K562 (cell line): ENCODE measurements around the gene RWDD3. TPM values are rescaled to one million over a fixed set of nuclear protein-coding genes. Genes with fewer than 3 reads are reported as not detected.

Experiments used
- ATAC-seq: fragments of 200-7000 bp; cut with Tn5 transposase; 3 replicates; pipeline ENCODE4 v1.9.1; 2020; ENCODE audit warnings: moderate library complexity
- BruUV-seq: library from RNA; stranded (reverse); fragments of 400-500 nt; replicated peaks from 2 replicates; lab custom pipeline; 2021; lab: Mats Ljungman, UMichigan
- CTCF ChIA-PET: fragments of 300-600 bp; formaldehyde crosslinking; extraction: SDS; loops from one replicate; lab custom pipeline; 2021; ENCODE audit warnings: low intra/inter-chr PET ratio; lab: Yijun Ruan, JAX
- POLR2A ChIA-PET: fragments of 300-600, 350-650 bp; sonication (Branson Sonifier 250); formaldehyde crosslinking; extraction: SDS; loops from one replicate; lab custom pipeline; 2021; ENCODE audit warnings: antibody characterized with exemption, inconsistent platforms; lab: Yijun Ruan, JAX
- DNase-seq, 4 experiments: peaks; one replicate each; pipeline versions ENCODE4 v3.0.0 to v3.0.0-alpha.2; 2011 to 2018; ENCODE audit warnings: low spot score in 3 of 4, mixed read lengths in 3 of 4; ENCODE audit errors: extremely low read depth in 1 of 4
- FAIRE-seq: peaks from 2 replicates; lab custom pipeline; 2011; peaks lifted over from hg19 to GRCh38; lab: Jason Lieb, UNC
- H2AFZ ChIP-seq: 2 replicates; pipeline ENCODE4 v1.6.0; 2011; ENCODE audit warnings: low read depth, low read length, control low read depth, inconsistent platforms
- H3K27ac ChIP-seq: fragments of 200-600 bp; 3 replicates; pipeline ENCODE4 v1.8.0; 2011; ENCODE audit warnings: low read depth, mild to moderate bottlenecking, control low read depth, inconsistent platforms, low read length, moderate library complexity, mixed read lengths; ENCODE audit errors: extremely low read depth
- H3K27me3 ChIP-seq, 2 experiments: fragments of 300-600 bp in 1 of 2; 2 replicates in 1 of 2; 3 replicates in 1 of 2; pipeline versions ENCODE4 v1.6.0 to v1.8.0; 2011; ENCODE audit warnings: inconsistent platforms in 2 of 2, low read length in 2 of 2, mild to moderate bottlenecking in 1 of 2, mixed read lengths in 1 of 2, moderate library complexity in 1 of 2; ENCODE audit not compliant: control insufficient read depth in 2 of 2, insufficient read depth in 2 of 2
- H3K36me3 ChIP-seq: fragments of 300-600 bp; 3 replicates; pipeline ENCODE4 v1.8.0; 2011; ENCODE audit warnings: mild to moderate bottlenecking, low read length, inconsistent platforms; ENCODE audit not compliant: control insufficient read depth, insufficient read depth
- H3K4me1 ChIP-seq, 2 experiments: fragments of 200-600 bp in 1 of 2; replicated peaks in 1 of 2; 2 replicates in 1 of 2; 3 replicates in 1 of 2; pipeline versions ENCODE4 v1.5.1 to v1.8.0; 2011; ENCODE audit warnings: inconsistent platforms in 2 of 2, low read length in 2 of 2, mild to moderate bottlenecking in 1 of 2, mixed read lengths in 1 of 2, moderate library complexity in 1 of 2; ENCODE audit not compliant: control insufficient read depth in 2 of 2, insufficient read depth in 2 of 2
- H3K4me2 ChIP-seq: 2 replicates; pipeline ENCODE4 v1.6.1; 2011; ENCODE audit warnings: low read length, control low read depth, inconsistent platforms, mixed read lengths; ENCODE audit not compliant: insufficient read depth
- H3K4me3 ChIP-seq: fragments of 200-600 bp; sonication (generic), shearing (Covaris generic); 2 replicates; pipeline ENCODE4 v1.5.1; 2016; ENCODE audit warnings: control low read depth, inconsistent platforms
- H3K79me2 ChIP-seq: fragments of 200-600 bp; 3 replicates; pipeline ENCODE4 v1.8.0; 2011; ENCODE audit warnings: low read length, inconsistent platforms; ENCODE audit not compliant: control insufficient read depth, insufficient read depth
- H3K9ac ChIP-seq, 2 experiments: 2 replicates each; pipeline versions ENCODE4 v1.6.0 to v1.6.1; 2011; ENCODE audit warnings: low read depth in 2 of 2, low read length in 2 of 2, control low read depth in 1 of 2, inconsistent platforms in 1 of 2, mild to moderate bottlenecking in 1 of 2, mixed read lengths in 1 of 2; ENCODE audit not compliant: insufficient read depth in 1 of 2
- H3K9me1 ChIP-seq: one replicate; pipeline ENCODE4 v1.6.0; 2011; ENCODE audit warnings: inconsistent platforms, mild to moderate bottlenecking, low read length, moderate library complexity; ENCODE audit not compliant: control insufficient read depth, insufficient read depth
- H3K9me3 ChIP-seq: replicated peaks from 2 replicates; pipeline ENCODE4 v1.5.1; 2011; ENCODE audit warnings: low read depth, low read length, inconsistent platforms; ENCODE audit not compliant: control insufficient read depth, insufficient read depth
- H4K20me1 ChIP-seq: replicated peaks from 2 replicates; pipeline ENCODE4 v1.6.1; 2011; ENCODE audit warnings: low read length, inconsistent platforms, mixed read lengths; ENCODE audit not compliant: control insufficient read depth, insufficient read depth
- FOXJ2 ChIP-seq: fragments of 200-800 bp; sonication (Bioruptor generic); IDR thresholded peaks from 2 replicates; pipeline ENCODE4 v1.6.1; 2016; ENCODE audit warnings: missing genetic modification characterization, missing compliant biosample characterization
- STAT5B ChIP-seq: fragments of 250-450 bp; sonication (Bioruptor Pico); IDR thresholded peaks from 2 replicates; pipeline ENCODE4 v1.8.0; 2021; ENCODE audit warnings: mild to moderate bottlenecking, inconsistent platforms
- WGBS: fragments of 100-300 bp; shearing (Covaris generic); methylation state at CpG from one replicate; pipeline ENCODE4 v1.1.6; 2016; ENCODE audit warnings: low coverage, mixed read lengths; ENCODE audit not compliant: insufficient coverage; ENCODE audit errors: missing lambda C conversion rate; 5-methylcytosine and 5-hydroxymethylcytosine counted together
- in situ Hi-C: fragments of 300-500 bp; cut with MboI; formaldehyde crosslinking; loops from 4 replicates; pipeline ENCODE4 v1.15.0; 2018; ENCODE audit warnings: inconsistent platforms, mixed read lengths
- intact Hi-C: fragments of 100-400 bp; cut with micrococcal nuclease; formaldehyde crosslinking; loops from 2 replicates; pipeline ENCODE4 v1.14.2; 2022
- polyA plus RNA-seq, 8 experiments: library from polyadenylated mRNA; depleted of rRNA in 4 of 8; stranded (reverse) in 5 of 8; unstranded in 3 of 8; fragments of >200 nt; fragmentation: Nextera tagmentation in 2 of 8; fragmentation: Illumina TruSeq in 1 of 8; extraction: Ambion mirVana in 2 of 8; extraction: Trizol in 1 of 8; gene quantifications; 2 replicates each; pipeline versions ENCODE4 v1.2.1 to v1.2.3, GENCODE V29; 2011 to 2014; ENCODE audit warnings: inconsistent platforms in 1 of 8, missing spikeins in 1 of 8
- total RNA-seq, 7 experiments: library from RNA; depleted of rRNA in 6 of 7; stranded (reverse); fragments of >200 nt in 6 of 7; fragmentation: Illumina TruSeq in 2 of 7; extraction: Trizol in 2 of 7; gene quantifications; 2 replicates each; pipeline versions ENCODE4 v1.2.1 to v1.2.3, GENCODE V29; 2011 to 2021; ENCODE audit warnings: low replicate concordance in 1 of 7
- TF ChIP-seq, protein P1 (sequence below): fragments of 450-650 bp; formaldehyde crosslinking; IDR thresholded peaks from 2 replicates; pipeline ENCODE4 v1.4.0; 2022; ENCODE audit warnings: missing genetic modification characterization

The RWDD3 gene
- total and polyA plus RNA-seq, 9 of the 15 experiments (the other 6 are each of a cell fraction or from before 2014, with no cell fraction given) = 21.6 to 65.0 (median 34.9) TPM

DNA sequence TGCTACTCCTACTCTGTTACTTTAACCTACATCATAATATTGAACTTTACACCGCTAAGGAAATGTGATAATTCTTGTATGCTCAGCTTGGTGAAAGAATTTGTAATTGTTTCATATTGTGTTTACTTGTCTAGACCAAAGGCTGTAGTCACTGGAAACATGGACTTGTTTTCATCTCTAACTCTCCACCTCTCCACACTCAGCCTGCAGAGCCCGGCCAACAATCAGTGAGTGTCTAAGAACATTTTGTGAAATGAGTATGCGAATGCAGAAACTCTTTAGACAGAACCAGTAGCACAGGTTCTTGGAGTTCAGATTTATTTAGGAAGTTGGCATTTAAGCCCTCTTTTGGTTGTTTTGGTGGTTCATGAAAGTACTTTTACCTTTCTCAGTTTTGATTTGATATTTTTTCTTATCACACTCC, 3.2 kb upstream of the RWDD3 start:
- Histone ChIP-seq H3K27me3 (no peaks in the 10 kb centered on the region), H3K9ac (no peak overlapping the region), H4K20me1 (no peaks in the 10 kb centered on the region), H3K79me2 (peaks cover 13% of the 10 kb centered on the region), H3K27ac (no peak overlapping the region)
- no peak for ATAC-seq
- no TSS peak for BruUV-seq
- TF ChIP-seq, protein P1, sequence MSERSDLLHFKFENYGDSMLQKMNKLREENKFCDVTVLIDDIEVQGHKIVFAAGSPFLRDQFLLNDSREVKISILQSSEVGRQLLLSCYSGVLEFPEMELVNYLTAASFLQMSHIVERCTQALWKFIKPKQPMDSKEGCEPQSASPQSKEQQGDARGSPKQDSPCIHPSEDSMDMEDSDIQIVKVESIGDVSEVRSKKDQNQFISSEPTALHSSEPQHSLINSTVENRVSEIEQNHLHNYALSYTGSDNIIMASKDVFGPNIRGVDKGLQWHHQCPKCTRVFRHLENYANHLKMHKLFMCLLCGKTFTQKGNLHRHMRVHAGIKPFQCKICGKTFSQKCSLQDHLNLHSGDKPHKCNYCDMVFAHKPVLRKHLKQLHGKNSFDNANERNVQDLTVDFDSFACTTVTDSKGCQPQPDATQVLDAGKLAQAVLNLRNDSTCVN (CRISPR knock-in tag) = no peak
- TF ChIP-seq, all 486 proteins: peak for 0
- Histone ChIP-seq H3K9me3 (no peaks in the 10 kb centered on the region), H3K9me1 (no peaks in the 10 kb centered on the region), H3K4me1 (peaks cover 11 to 13% of the 10 kb centered on the region in 2 experiments; a peak in 4 of 5 replicates), H3K4me2 (no peak overlapping the region), H2AFZ (no peak overlapping the region), H3K4me3 (no peak overlapping the region), H3K36me3 (no peaks in the 10 kb centered on the region)
- ChIA-PET POLR2A (interaction anchor here (1.0 kb wide), 1 partner anchor 26 kb away, joined by 3 read pairs; no protein-coding TSS in a partner anchor), CTCF (no interaction called here)
- 67% methylated on average over 3 of the region's 3 CpGs for WGBS
- in situ Hi-C loops = no loop called here
- DNase-seq = no peak
- intact Hi-C loops = loop anchor here (5.0 kb wide), 2 partner anchors 53 to 188 kb away; no protein-coding TSS in a partner anchor
- FAIRE-seq = no peak

DNA sequence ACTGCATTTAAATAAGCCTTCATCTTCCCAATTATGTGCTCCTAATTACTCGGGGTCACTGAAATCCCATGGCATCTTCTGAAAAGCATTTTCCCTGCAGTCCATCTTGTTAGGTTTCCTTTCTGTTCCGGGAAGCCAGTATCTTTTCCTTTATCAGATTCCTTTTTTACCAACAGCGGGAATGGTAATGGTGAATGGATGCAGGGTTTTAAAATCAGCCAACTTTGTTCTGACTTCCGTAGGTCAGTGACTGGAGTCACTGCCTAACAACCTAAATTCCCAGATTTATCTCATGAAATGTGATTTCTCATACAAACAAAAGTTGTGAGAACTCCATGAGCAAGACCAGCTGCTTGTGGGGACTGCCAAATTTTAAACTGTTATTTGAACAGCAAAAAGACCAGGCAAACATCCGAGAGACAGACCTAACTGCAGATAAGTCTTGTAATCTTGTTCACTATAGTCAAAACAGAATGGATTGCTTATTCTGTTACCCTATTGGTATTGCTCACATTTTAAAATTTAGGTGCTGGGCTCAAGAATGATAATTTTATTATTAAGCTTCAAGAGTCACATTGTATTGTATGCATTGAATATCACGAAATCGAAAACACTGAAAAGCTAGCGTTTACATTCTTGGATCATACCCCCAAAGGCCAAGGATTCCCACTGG, 1.2 kb upstream of the RWDD3 start:
- DNase-seq (no peak), FAIRE-seq (peak; percentile 56), ATAC-seq (no peak)
- no peaks in the 10 kb centered on the region for H3K27me3 ChIP-seq
- ChIA-PET CTCF (interaction anchor here (0.9 kb wide), 1 partner anchor 378 kb away, joined by 4 read pairs; no protein-coding TSS in a partner anchor), POLR2A (interaction anchor here (1.2 to 1.9 kb wide), 2 partner anchors 11 to 420 kb away, joined by 3 to 9 read pairs; no protein-coding TSS in a partner anchor)
- peaks cover 11 to 13% of the 10 kb centered on the region in 2 experiments; a peak in 4 of 5 replicates for H3K4me1 ChIP-seq
- H3K79me2 ChIP-seq = peaks cover 29% of the 10 kb centered on the region
- H3K9me1 ChIP-seq = no peaks in the 10 kb centered on the region
- peak overlapping the region; percentile 77 for H3K4me2 ChIP-seq
- intact Hi-C loops = loop anchor here (5.0 kb wide), 2 partner anchors 55 to 190 kb away; no protein-coding TSS in a partner anchor
- no peaks in the 10 kb centered on the region for H4K20me1 ChIP-seq
- in situ Hi-C loops = no loop called here
- TF ChIP-seq FOXJ2 (tag) (0 out of 2 replicates have a peak, but pooled peaks have one; percentile 30), STAT5B (CRISPR knock-in tag) (no peak)
- 43% methylated on average over 8 of the region's 8 CpGs for WGBS
- peak overlapping the region; percentile 79; the same call in 1 of the 2 replicates for H3K4me3 ChIP-seq
- no peak overlapping the region; the same call in 2 of the 3 replicates for H3K27ac ChIP-seq
- BruUV-seq = no TSS peak
- H3K9me3 ChIP-seq = no peaks in the 10 kb centered on the region
- peaks cover 16% of the 10 kb centered on the region; the same call in 1 of the 3 replicates for H3K36me3 ChIP-seq
- peak overlapping the region; percentile 89 for H2AFZ ChIP-seq
- peak overlapping the region; percentile 74 to 97; a peak in 2 of 4 replicates for H3K9ac ChIP-seq
